Psoas muscle (tissue), 8 donors: ENCODE data around the gene KIF23. TPM values are rescaled to one million over a fixed set of nuclear protein-coding genes. Genes with fewer than 3 reads are reported as not detected.

Experiments used
- ATAC-seq, 4 donors: fragments of 200-7000 bp; cut with Tn5 transposase; one replicate each; pipeline ENCODE4 v1.9.1; 2020; ENCODE audit warnings: moderate library complexity in 3 of 4, mild to moderate bottlenecking in 2 of 4
- DNase-seq, 2 donors: peaks; one replicate each; pipeline ENCODE4 v3.0.0-alpha.2; 2020
- H3K27ac ChIP-seq: fragments of 200-600 bp; one replicate; pipeline ENCODE4 v1.8.0; 2022
- H3K27me3 ChIP-seq, 3 donors: fragments of 200-600 bp in 1 of 3; one replicate each; pipeline versions ENCODE4 v1.6.1 to v1.8.0; 2013 to 2022; ENCODE audit warnings: low read length in 2 of 3, mild to moderate bottlenecking in 2 of 3, moderate library complexity in 1 of 3; ENCODE audit not compliant: insufficient read depth in 3 of 3
- H3K36me3 ChIP-seq, 2 donors: fragments of 200-600 bp in 1 of 2; one replicate each; pipeline versions ENCODE4 v1.6.1 to v1.8.0; 2013 to 2022; ENCODE audit warnings: low read depth in 1 of 2, mild to moderate bottlenecking in 1 of 2, moderate library complexity in 1 of 2; ENCODE audit not compliant: insufficient read depth in 1 of 2
- H3K4me1 ChIP-seq: fragments of 200-600 bp; one replicate; pipeline ENCODE4 v1.8.0; 2022
- H3K4me3 ChIP-seq: fragments of 200-600 bp; one replicate; pipeline ENCODE4 v1.8.0; 2022; ENCODE audit warnings: mild to moderate bottlenecking
- H3K9me3 ChIP-seq: fragments of 200-600 bp; one replicate; pipeline ENCODE4 v1.8.0; 2022
- CTCF ChIP-seq: fragments of 200-600 bp; IDR thresholded peaks from one replicate; pipeline ENCODE4 v1.8.0; 2022; ENCODE audit warnings: antibody characterized with exemption
- WGBS, 3 donors: extraction: QIAGEN DNeasy Blood & Tissue Kit; methylation state at CpG; one replicate each; pipeline versions ENCODE4 v1.1.6 to v1.1.7; 2013; 5-methylcytosine and 5-hydroxymethylcytosine counted together
- intact Hi-C, 2 donors: fragments of 100-400 bp; cut with DNase I; formaldehyde crosslinking; loops; one replicate each; pipeline versions ENCODE4 v1.11.0 to v1.14.2; 2022
- polyA plus RNA-seq, 3 donors: library from polyadenylated mRNA; stranded (reverse); fragments of 200-250 nt; gene quantifications; one replicate each; pipeline ENCODE4 v1.2.3, GENCODE V29; 2013
- total RNA-seq, 4 donors: library from RNA; stranded (reverse); fragmentation: NEBNext Ultra II Directional in 2 of 4; extraction: Animal tissue kit (Norgen Biotek cat#: 25700) in 2 of 4; gene quantifications; one replicate each; pipeline versions ENCODE4 v1.2.1 to v1.2.4, GENCODE V29; 2021 to 2023
- donor health status: healthy with polysubstance abuse.
- donor health status: DM: no; HTN: no; CAD: no; lungs with moderate emphysema.
- donor health status: Bipolar disorder and iron deficiency.
- donor health status: healthy.
- donor health status: DM: yes; HTN: yes; CAD: no.
- donor health status: DM: no; HTN: no; CAD: no.
- donor health status: DM: no; HTN: no; CAD: no.
- donor health status: DM: yes; HTN: yes; CAD: no.

The KIF23 gene
- total and polyA plus RNA-seq, 7 donors = 0.04 to 0.69 (median 0.41) TPM; not detected in 1

- Histone ChIP-seq H3K27ac (no peak overlapping the region), H3K4me3 (no peak overlapping the region), H3K4me1 (no peaks in the 10 kb centered on the region), H3K27me3 (no peaks in the 10 kb centered on the region), H3K9me3 (peaks cover 4% of the 10 kb centered on the region), H3K36me3 (no peaks in the 10 kb centered on the region)
- intact Hi-C loops = no loop called here
- 10 to 27% (median 27%) methylated on average over 2 of the region's 2 CpGs for WGBS, 3 donors
- no peak for ATAC-seq
- no peak for DNase-seq
- TF ChIP-seq CTCF = no peak
Measured at GRCh38 chr15:69496001-69496400, 81.9 kb downstream of the KIF23 start.

GRCh38 chr15:69497076-69497475, 82.9 kb downstream of the KIF23 start:
- H3K4me1 ChIP-seq = no peaks in the 10 kb centered on the region
- H3K4me3 ChIP-seq = no peak overlapping the region
- DNase-seq (no peak), ATAC-seq (no peak)
- TF ChIP-seq CTCF = no peak
- H3K36me3 ChIP-seq = no peaks in the 10 kb centered on the region
- no peak overlapping the region for H3K27ac ChIP-seq
- H3K27me3 ChIP-seq = no peaks in the 10 kb centered on the region
- intact Hi-C loops = no loop called here
- peaks cover 4% of the 10 kb centered on the region for H3K9me3 ChIP-seq
- WGBS, 3 donors = 89 to 96% (median 95%) methylated on average over 1 of the region's 1 CpG

GRCh38 chr15:69497667-69498066, 83.5 kb downstream of the KIF23 start:
- no peak for ATAC-seq
- WGBS, 3 donors = 88 to 92% (median 89%) methylated on average over 1 of the region's 1 CpG
- intact Hi-C loops = no loop called here

More at GRCh38 chr15:69497667-69498066, 83.5 kb downstream of the KIF23 start:
- H3K4me3 ChIP-seq = no peak overlapping the region
- no peaks in the 10 kb centered on the region for H3K36me3 ChIP-seq
- no peaks in the 10 kb centered on the region for H3K9me3 ChIP-seq
- H3K27me3 ChIP-seq = no peaks in the 10 kb centered on the region
- TF ChIP-seq CTCF = no peak
- no peak for DNase-seq
- no peaks in the 10 kb centered on the region for H3K4me1 ChIP-seq
- no peak overlapping the region for H3K27ac ChIP-seq

Other genes starting within 250 kb of the KIF23 start
- under 1 TPM in 3 of 4 donors, not detected in 1; 0.08 to 0.39 (median 0.22) TPM for gene PAQR5, start 115.4 kb upstream of the KIF23 start, total RNA-seq
- under 1 TPM; 0.09 to 0.21 (median 0.14) TPM for gene PAQR5, start 115.4 kb upstream of the KIF23 start, polyA plus RNA-seq
- 1,000 to 10,000 TPM; 1,471 to 2,300 (median 1,863) TPM for gene RPLP1, start 38.5 kb downstream of the KIF23 start, total RNA-seq
- gene RPLP1, start 38.5 kb downstream of the KIF23 start, polyA plus RNA-seq = 1,000 to 10,000 TPM; 1,956 to 2,538 (median 2,265) TPM